GM23248 (cell line): ENCODE results near the gene ITGB6.

Source experiments
- EZH2 ChIP-seq: fragments of 200-600 bp; sonication (generic); IDR thresholded peaks from 2 replicates; pipeline ENCODE4 v1.6.1; 2018; ENCODE audit warnings: antibody characterized with exemption, mild to moderate bottlenecking; ENCODE audit not compliant: insufficient read depth, poor library complexity, severe bottlenecking
- EZH2phosphoT487 ChIP-seq: fragments of 200-600 bp; sonication (generic); IDR thresholded peaks from 2 replicates; pipeline ENCODE4 v1.6.1; 2018; ENCODE audit warnings: antibody characterized with exemption, moderate library complexity, mild to moderate bottlenecking, low read depth; ENCODE audit not compliant: insufficient read depth

DNA sequence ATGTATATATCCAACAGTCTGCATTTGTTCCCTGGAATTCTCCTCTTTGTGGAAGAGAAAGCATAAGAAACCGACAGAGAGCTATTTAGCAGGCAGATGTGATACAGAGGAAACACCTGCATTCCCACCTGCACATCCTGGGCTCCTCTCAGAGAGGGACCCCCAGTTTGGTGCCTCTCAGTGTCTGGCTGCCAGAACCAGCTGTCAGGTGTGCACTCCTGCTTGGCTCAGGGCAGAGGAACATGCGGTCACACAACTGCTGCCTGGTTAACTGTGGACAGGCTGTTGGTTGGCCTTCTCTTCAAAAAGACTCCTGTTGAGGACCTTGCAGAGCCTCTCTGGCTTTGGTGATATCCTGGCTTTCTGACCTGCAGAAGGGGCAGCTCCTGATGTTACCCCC is 54.6 kb downstream of the ITGB6 start:
- TF ChIP-seq EZH2 (no peak), EZH2phosphoT487 (no peak)
